ENCODE measurements around the gene ANKS1B. TPM values are rescaled to one million over a fixed set of nuclear protein-coding genes. Genes with fewer than 3 reads are reported as not detected.
"Not testable (repeated sequence)": the region's sequence is repeated elsewhere in the genome, so short reads cannot be mapped to it uniquely, and the experiment has no call there.

ANKS1B gene
- total and polyA plus RNA-seq, 5 donors = 0.43 to 7.4 (median 3.3) TPM

- intact Hi-C loops (cut with DNase I); H3K27ac ChIP-seq (ENCODE audit: low read length): not testable (repeated sequence)
- 92% methylated on average over 2 of the region's 2 CpGs for WGBS
Measured at GRCh38 chr12:99624591-99624990, 360.1 kb downstream of the ANKS1B start.

GRCh38 chr12:99620159-99620479 lies 364.6 kb downstream of the ANKS1B start:
- no peak for DNase-seq
- no peak overlapping the region for H3K27ac ChIP-seq (ENCODE audit: low read length)
- no peaks in the 10 kb centered on the region for H3K4me1 ChIP-seq (ENCODE audit: control insufficient read depth, insufficient read depth, low read length)
- no peaks in the 10 kb centered on the region for H3K9me3 ChIP-seq (ENCODE audit: control insufficient read depth, low read length)
- no peaks in the 10 kb centered on the region for H3K27me3 ChIP-seq (ENCODE audit: control insufficient read depth, insufficient read depth)
- no peak for ATAC-seq
- no peak overlapping the region for H3K4me3 ChIP-seq (ENCODE audit: low read length)
- intact Hi-C loops (cut with DNase I) = no loop called here

More at GRCh38 chr12:99624591-99624990, 360.1 kb downstream of the ANKS1B start:
- not testable (repeated sequence) for H3K27me3 ChIP-seq (ENCODE audit: control insufficient read depth, insufficient read depth); ATAC-seq; DNase-seq; H3K4me1 ChIP-seq (ENCODE audit: control insufficient read depth, insufficient read depth, low read length); H3K4me3 ChIP-seq (ENCODE audit: low read length); H3K9me3 ChIP-seq (ENCODE audit: control insufficient read depth, low read length)

- DNase-seq = no peak
- intact Hi-C loops (cut with DNase I) = no loop called here
- Histone ChIP-seq H3K27me3 (ENCODE audit: control insufficient read depth, insufficient read depth) (no peaks in the 10 kb centered on the region), H3K9me3 (ENCODE audit: control insufficient read depth, low read length) (no peaks in the 10 kb centered on the region), H3K4me3 (ENCODE audit: low read length) (no peak overlapping the region), H3K27ac (ENCODE audit: low read length) (no peak overlapping the region), H3K4me1 (ENCODE audit: control insufficient read depth, insufficient read depth, low read length) (no peaks in the 10 kb centered on the region)
- no peak for ATAC-seq
- 58% methylated on average over 7 of the region's 7 CpGs for WGBS
Measured at GRCh38 chr12:99619389-99620158, 365.2 kb downstream of the ANKS1B start.

- H3K27ac ChIP-seq (ENCODE audit: low read length) = no peak overlapping the region
- 77% methylated on average over 4 of the region's 4 CpGs for WGBS
- ATAC-seq = no peak
Measured at GRCh38 chr12:99618657-99619056, 366.1 kb downstream of the ANKS1B start.

GRCh38 chr12:99611599-99611998 lies 373.1 kb downstream of the ANKS1B start:
- intact Hi-C loops (cut with DNase I) = no loop called here
- no peaks in the 10 kb centered on the region for H3K27me3 ChIP-seq (ENCODE audit: control insufficient read depth, insufficient read depth)
- WGBS = 74% methylated on average over 3 of the region's 3 CpGs
- no peaks in the 10 kb centered on the region for H3K9me3 ChIP-seq (ENCODE audit: control insufficient read depth, low read length)
- ATAC-seq = no peak
- no peak overlapping the region for H3K27ac ChIP-seq (ENCODE audit: low read length)
- H3K4me3 ChIP-seq (ENCODE audit: low read length) = no peak overlapping the region
- DNase-seq = no peak
- no peaks in the 10 kb centered on the region for H3K4me1 ChIP-seq (ENCODE audit: control insufficient read depth, insufficient read depth, low read length)

More at GRCh38 chr12:99618657-99619056, 366.1 kb downstream of the ANKS1B start:
- H3K4me3 ChIP-seq (ENCODE audit: low read length) = no peak overlapping the region
- intact Hi-C loops (cut with DNase I) = no loop called here
- H3K9me3 ChIP-seq (ENCODE audit: control insufficient read depth, low read length) = no peaks in the 10 kb centered on the region
- H3K27me3 ChIP-seq (ENCODE audit: control insufficient read depth, insufficient read depth) = no peaks in the 10 kb centered on the region
- no peak for DNase-seq
- no peaks in the 10 kb centered on the region for H3K4me1 ChIP-seq (ENCODE audit: control insufficient read depth, insufficient read depth, low read length)

- no peak for ATAC-seq
- WGBS = 44% methylated on average over 3 of the region's 3 CpGs
- Histone ChIP-seq H3K27ac (ENCODE audit: low read length) (no peak overlapping the region), H3K4me3 (ENCODE audit: low read length) (no peak overlapping the region), H3K27me3 (ENCODE audit: control insufficient read depth, insufficient read depth) (no peaks in the 10 kb centered on the region), H3K9me3 (ENCODE audit: control insufficient read depth, low read length) (no peaks in the 10 kb centered on the region), H3K4me1 (ENCODE audit: control insufficient read depth, insufficient read depth, low read length) (no peaks in the 10 kb centered on the region)
- DNase-seq = no peak
- intact Hi-C loops (cut with DNase I) = no loop called here
Measured at GRCh38 chr12:99611117-99611516, 373.6 kb downstream of the ANKS1B start.

- H3K4me1 ChIP-seq (ENCODE audit: control insufficient read depth, insufficient read depth, low read length) = no peaks in the 10 kb centered on the region
- no peak overlapping the region for H3K27ac ChIP-seq (ENCODE audit: low read length)
- no peaks in the 10 kb centered on the region for H3K9me3 ChIP-seq (ENCODE audit: control insufficient read depth, low read length)
- no peak for ATAC-seq
- DNase-seq = no peak
- H3K27me3 ChIP-seq (ENCODE audit: control insufficient read depth, insufficient read depth) = no peaks in the 10 kb centered on the region
- intact Hi-C loops (cut with DNase I) = no loop called here
- WGBS = 61% methylated on average over 7 of the region's 7 CpGs
- H3K4me3 ChIP-seq (ENCODE audit: low read length) = no peak overlapping the region
Measured at GRCh38 chr12:99609455-99610181, 375.1 kb downstream of the ANKS1B start.

- WGBS = 54% methylated on average over 5 of the region's 5 CpGs
- no peak overlapping the region for H3K27ac ChIP-seq (ENCODE audit: low read length)
- intact Hi-C loops (cut with DNase I) = loop anchor here in 1 of 4 donors (2.0 kb wide), 1 partner anchor 70 kb away; no protein-coding TSS in a partner anchor
- H3K4me1 ChIP-seq (ENCODE audit: control insufficient read depth, insufficient read depth, low read length) = no peaks in the 10 kb centered on the region
- no peaks in the 10 kb centered on the region for H3K9me3 ChIP-seq (ENCODE audit: control insufficient read depth, low read length)
- H3K27me3 ChIP-seq (ENCODE audit: control insufficient read depth, insufficient read depth) = no peaks in the 10 kb centered on the region
- no peak overlapping the region for H3K4me3 ChIP-seq (ENCODE audit: low read length)
- ATAC-seq (no peak), DNase-seq (no peak)
Measured at GRCh38 chr12:99600388-99600787, 384.3 kb downstream of the ANKS1B start.

- Histone ChIP-seq H3K27ac (ENCODE audit: low read length) (no peak overlapping the region), H3K4me1 (ENCODE audit: control insufficient read depth, insufficient read depth, low read length) (no peaks in the 10 kb centered on the region), H3K4me3 (ENCODE audit: low read length) (no peak overlapping the region), H3K27me3 (ENCODE audit: control insufficient read depth, insufficient read depth) (no peaks in the 10 kb centered on the region), H3K9me3 (ENCODE audit: control insufficient read depth, low read length) (no peaks in the 10 kb centered on the region)
- DNase-seq = no peak
- 87% methylated on average over 2 of the region's 2 CpGs for WGBS
- intact Hi-C loops (cut with DNase I) = no loop called here
- ATAC-seq = no peak
Measured at GRCh38 chr12:99598785-99599184, 386.0 kb downstream of the ANKS1B start.

- no peaks in the 10 kb centered on the region for H3K9me3 ChIP-seq (ENCODE audit: control insufficient read depth, low read length)
- ATAC-seq (no peak), DNase-seq (no peak)
- intact Hi-C loops (cut with DNase I) = no loop called here
- 77% methylated on average over 2 of the region's 2 CpGs for WGBS
- H3K27ac ChIP-seq (ENCODE audit: low read length) = no peak overlapping the region
- H3K4me1 ChIP-seq (ENCODE audit: control insufficient read depth, insufficient read depth, low read length) = no peaks in the 10 kb centered on the region
- H3K4me3 ChIP-seq (ENCODE audit: low read length) = no peak overlapping the region
- H3K27me3 ChIP-seq (ENCODE audit: control insufficient read depth, insufficient read depth) = no peaks in the 10 kb centered on the region
Measured at GRCh38 chr12:99596762-99597161, 388.0 kb downstream of the ANKS1B start.

GRCh38 chr12:99577125-99577524 lies 407.6 kb downstream of the ANKS1B start:
- H3K4me3 ChIP-seq (ENCODE audit: low read length); ATAC-seq; intact Hi-C loops (cut with DNase I); DNase-seq; H3K27ac ChIP-seq (ENCODE audit: low read length); H3K4me1 ChIP-seq (ENCODE audit: control insufficient read depth, insufficient read depth, low read length); H3K9me3 ChIP-seq (ENCODE audit: control insufficient read depth, low read length); H3K27me3 ChIP-seq (ENCODE audit: control insufficient read depth, insufficient read depth): not testable (repeated sequence)
- WGBS = 67% methylated on average over 1 of the region's 1 CpG

Measured in right cardiac atrium (tissue), 5 donors.